Stimulated activated CD4-positive, alpha-beta T cell treated with anti-CD3 and anti-CD28 coated beads, Interleukin-15, amount 100 ng/mL, for 48 hours (primary cell): ENCODE data around the gene DNAH5.
A peak's percentile ranks its signal among the peaks of the same experiment; 100 is the strongest.
"Not testable (repeated sequence)": the region's sequence is repeated elsewhere in the genome, so short reads cannot be mapped to it uniquely, and the experiment has no call there.

Source experiments
- DNase-seq, 2 donors: peaks; one replicate each; pipeline ENCODE4 v3.0.0-alpha.2; 2020; ENCODE audit warnings: low read depth in 2 of 2

DNAH5 gene, protein sequence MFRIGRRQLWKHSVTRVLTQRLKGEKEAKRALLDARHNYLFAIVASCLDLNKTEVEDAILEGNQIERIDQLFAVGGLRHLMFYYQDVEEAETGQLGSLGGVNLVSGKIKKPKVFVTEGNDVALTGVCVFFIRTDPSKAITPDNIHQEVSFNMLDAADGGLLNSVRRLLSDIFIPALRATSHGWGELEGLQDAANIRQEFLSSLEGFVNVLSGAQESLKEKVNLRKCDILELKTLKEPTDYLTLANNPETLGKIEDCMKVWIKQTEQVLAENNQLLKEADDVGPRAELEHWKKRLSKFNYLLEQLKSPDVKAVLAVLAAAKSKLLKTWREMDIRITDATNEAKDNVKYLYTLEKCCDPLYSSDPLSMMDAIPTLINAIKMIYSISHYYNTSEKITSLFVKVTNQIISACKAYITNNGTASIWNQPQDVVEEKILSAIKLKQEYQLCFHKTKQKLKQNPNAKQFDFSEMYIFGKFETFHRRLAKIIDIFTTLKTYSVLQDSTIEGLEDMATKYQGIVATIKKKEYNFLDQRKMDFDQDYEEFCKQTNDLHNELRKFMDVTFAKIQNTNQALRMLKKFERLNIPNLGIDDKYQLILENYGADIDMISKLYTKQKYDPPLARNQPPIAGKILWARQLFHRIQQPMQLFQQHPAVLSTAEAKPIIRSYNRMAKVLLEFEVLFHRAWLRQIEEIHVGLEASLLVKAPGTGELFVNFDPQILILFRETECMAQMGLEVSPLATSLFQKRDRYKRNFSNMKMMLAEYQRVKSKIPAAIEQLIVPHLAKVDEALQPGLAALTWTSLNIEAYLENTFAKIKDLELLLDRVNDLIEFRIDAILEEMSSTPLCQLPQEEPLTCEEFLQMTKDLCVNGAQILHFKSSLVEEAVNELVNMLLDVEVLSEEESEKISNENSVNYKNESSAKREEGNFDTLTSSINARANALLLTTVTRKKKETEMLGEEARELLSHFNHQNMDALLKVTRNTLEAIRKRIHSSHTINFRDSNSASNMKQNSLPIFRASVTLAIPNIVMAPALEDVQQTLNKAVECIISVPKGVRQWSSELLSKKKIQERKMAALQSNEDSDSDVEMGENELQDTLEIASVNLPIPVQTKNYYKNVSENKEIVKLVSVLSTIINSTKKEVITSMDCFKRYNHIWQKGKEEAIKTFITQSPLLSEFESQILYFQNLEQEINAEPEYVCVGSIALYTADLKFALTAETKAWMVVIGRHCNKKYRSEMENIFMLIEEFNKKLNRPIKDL (N-terminal part only)

DNA sequence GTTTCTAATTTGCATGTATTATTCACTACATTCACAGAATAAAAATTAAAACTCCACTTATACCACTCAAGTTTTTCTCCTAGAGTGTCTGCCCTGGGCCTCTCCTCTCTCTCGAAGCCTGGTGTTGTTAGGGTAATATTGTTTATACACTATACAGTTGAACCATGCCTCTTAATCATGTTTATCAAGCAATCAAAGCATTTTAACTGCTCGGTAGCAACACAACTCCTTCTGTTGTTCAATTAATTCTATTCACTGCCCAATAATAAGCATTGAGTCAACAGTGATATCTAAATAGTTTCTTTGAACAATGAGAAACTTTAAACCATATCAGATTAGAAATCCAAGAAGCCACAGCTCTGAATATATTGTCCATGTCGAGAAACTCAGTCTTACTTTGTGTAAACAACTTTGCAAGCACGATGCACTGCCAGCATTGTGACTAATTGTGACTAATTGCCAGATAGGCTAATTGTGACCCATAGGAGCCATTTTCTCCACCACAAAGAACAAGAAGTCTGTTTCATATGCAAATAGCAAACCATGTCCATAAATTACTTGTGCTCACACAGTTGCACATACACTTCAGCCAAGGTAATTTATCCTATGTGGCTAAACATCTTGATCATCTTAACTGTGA, at the start of gene DNAH5:
DNAH5 (minus strand) TSS at position 129 of the 640 bp plus-strand sequence. CDS start 250 bp downstream, outside the sequence.
- DNase-seq, result no peak

DNA sequence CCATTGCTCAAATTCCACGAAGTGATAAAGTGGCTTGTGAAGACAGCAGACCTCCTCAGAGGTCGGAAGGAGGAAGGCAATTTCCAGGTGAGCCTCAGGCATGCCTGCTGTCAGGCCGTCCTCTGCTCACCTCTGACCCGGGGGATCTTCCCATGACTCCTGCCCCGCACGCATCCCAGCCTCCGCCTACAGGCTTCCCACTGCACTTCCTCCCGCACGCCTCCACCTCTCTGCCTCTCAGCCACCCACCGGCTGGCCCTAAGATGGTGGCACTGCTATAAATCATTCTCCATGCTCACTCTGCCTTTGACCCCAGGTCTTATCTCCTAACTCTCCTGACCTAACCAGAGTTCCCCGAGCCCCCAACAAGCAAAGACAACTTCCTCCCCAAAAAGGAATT, 49.4 kb upstream of the DNAH5 start:
- no peak for DNase-seq

DNA sequence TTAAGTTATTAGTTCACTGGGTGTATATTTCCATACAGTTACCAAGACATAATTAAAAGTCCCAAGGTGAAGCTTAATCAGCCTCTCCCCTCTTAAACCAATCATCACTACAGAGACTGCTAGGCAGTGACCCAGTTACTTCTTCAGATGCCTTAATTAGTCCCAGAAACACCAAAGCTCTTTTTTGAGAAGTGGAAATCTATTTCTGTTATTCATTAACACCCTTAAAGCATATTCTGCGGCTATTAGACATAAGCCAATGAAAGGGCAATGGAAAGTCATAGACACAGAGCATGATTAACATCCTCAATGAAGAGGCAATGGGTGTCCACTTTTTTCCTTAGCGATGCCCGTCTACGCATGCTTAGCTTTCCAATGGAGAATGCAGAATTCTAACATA, 48.3 kb upstream of the DNAH5 start:
- DNase-seq, result no peak

DNA sequence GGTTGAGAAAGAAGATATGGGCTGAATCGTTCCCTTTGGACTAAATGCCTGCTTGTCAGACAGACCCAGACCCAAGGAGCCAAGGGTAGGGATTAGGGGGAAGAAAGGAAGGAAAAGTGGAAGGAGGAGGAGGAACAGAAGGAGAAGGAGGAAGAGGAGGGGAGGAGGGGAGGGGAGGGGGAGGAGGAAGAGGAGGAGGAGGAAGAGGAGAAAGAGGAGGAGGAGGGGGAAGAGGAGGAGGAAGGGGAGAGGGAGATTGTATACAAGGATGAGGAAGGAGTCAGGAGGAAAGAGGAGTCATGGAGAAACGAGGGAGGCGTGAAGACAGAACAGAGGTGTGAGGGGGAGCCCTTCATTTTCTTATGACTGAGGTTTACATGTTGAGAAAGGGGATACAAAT, 46.9 kb upstream of the DNAH5 start:
- no peak for DNase-seq

DNA sequence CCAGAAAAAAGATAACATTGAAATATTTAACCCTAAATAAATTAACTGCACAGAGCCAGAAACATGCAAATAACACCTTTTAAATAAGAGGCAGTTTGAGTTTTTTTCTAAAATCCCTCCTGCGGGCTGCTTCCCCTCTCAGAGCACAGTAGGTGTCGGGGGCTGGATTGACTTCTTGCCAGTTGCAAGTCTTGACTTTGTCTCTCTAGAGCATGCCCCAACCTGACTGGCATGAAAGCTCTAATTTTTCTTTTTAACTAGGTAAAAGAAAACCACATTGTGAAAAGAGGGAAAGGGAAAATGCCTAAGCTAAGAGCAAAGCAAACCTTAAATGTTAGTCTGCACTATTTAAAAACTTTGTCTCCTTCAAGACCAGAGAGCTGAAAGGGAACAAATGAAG, 46.4 kb upstream of the DNAH5 start:
- DNase-seq, result no peak

- DNase-seq, result no peak
These were observed 45.3 kb upstream of the DNAH5 start for GRCh38 chr5:13989832-13990231.

DNA sequence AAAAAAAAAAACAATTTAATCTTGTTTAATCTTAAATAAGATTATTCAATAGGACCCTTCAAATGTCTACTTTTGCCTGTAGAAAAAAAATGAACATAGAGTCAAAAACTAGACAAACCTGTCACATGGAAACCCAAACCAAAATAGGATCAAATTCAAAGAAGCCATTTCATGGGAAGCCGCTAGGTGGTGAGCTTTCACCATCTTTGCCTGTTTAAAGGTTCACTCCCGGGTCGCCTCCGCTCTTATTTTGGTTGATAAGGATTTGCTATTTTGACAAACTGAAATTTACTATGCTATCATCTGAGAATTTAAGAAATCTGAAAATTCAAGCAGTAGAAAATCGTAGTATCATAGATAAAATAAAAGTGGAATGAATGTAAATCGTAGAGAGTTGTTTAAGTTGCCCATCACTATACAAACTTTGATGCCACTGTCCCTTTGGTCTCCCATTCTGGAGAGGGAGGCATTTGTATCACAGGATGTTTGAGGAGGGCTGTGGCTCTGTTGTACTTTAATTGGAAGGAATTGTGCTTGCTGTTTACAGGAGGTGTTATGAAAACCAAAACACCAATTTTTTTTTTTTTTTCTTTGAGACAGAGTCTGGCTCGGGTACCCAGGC, 43.5 kb upstream of the DNAH5 start:
- DNase-seq, result peak in 1 of 2 donors; percentile 13

DNA sequence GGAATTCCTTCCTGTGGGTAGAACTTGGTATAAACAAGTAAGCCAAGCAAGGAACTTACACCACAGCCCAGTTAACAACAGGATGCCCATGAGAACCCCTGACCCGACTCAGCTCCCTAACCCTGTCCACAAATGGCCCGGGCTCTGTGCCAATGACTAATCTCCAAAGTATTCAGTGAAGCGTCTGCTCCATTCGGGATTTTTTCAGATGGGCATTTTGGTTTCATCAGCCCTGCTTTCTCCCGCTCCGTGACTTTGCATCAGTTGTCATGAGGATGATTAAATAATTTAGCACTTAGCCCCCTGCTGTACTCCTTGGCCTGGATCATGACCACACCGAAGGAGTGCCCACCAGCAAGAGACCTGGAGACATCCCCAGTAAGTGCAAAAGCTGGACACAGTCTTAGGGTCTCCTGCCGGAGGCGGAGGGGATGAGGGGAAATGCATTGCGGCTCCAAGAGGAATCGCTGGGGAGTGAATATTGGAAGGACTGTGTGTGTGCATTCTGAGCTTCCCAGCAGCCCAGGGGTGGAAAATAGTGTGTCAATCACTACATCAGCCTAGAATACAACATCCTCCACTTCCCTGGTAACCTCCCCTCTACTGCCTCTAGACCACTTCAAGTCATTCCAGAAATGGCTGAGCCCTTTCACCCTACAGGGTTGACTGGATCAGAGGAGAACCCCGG, 41.4 kb upstream of the DNAH5 start:
- DNase-seq, result no peak

DNA sequence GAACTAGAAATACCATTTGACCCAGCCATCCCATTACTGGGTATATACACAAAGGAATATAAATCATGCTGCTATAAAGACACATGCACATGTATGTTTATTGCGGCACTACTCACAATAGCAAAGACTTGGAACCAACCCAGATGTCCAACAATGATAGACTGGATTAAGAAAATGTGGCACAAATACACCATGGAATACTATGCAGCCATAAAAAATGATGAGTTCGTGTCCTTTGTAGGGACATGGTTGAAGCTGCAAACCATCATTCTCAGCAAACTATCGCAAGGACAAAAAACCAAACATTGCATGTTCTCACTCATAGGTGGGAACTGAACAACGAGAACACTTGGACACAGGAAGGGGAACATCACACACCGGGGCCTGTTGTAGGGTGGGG, 40.4 kb upstream of the DNAH5 start:
- not testable (repeated sequence) for DNase-seq

DNA sequence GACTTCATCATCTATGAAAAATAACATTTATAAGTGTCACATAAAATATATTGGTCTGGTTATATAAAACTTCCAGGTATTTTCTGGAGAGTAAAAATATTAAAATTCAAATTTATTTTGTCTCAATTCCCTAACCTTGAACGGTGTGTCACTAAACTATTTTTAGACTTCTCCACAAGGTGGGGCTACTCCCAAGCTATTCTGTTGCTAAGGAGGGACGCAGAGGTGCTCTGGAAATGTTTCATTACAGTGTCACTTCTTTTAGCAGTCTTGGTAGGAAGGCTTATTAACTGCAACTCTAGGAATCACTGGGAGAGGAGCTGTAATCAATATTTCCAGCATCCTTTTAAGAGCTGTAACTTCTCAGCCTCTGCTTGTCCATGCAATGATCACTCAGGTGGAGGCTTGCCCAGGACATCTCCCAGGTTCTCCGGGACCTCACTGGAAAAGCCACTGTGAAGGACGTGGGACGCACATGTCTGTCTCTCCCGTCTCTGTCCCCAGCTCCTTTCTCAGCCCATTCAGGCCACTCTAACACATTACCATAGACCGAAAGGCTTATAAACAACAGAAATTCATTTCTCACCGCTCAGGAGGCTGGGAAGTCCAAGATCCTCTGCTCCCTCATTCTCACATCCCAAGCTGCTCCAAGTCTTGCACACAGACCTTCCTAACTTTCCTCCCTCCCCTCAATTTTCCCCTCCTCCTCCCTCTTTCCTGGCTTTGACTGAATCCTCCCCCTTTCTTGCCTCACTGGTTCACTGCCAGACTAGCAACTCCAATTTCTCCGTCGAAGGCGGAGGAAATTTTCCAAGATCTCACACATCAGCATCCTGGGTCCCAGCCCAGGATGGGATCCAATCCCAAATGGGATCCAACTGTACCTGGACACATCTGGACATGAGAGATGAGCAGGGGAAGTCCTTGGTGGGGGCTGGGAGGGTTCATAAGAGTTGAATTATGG, 32.7 kb upstream of the DNAH5 start:
- no peak for DNase-seq

DNA sequence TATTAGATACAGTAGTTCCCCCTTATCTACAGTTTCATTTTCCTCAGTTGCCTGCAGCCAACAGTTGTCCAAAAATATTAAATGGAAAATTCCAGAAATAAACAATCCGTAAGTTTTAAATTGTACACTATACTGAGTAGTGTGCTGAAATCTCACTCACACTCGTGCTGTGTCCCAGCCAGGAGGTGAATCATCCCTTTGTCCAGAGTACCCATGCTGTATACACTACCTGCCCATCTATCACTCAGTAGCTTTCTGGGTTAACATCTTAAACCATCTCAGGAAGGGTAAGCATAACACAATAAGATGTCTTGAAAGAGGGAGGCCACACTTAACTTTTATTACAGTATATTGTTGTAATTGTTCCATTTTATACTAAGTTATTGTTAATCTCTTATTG, 31.7 kb upstream of the DNAH5 start:
- no peak for DNase-seq

GRCh38 chr5:13975246-13975645, 30.8 kb upstream of the DNAH5 start:
- DNase-seq, result no peak

GRCh38 chr5:13973724-13974123, 29.2 kb upstream of the DNAH5 start:
- no peak for DNase-seq

- no peak for DNase-seq
These were observed 27.5 kb upstream of the DNAH5 start for GRCh38 chr5:13972029-13972428.

- DNase-seq, result no peak
These were observed 12.7 kb upstream of the DNAH5 start for GRCh38 chr5:13957032-13957645.

- DNase-seq, result no peak
These were observed 12.0 kb upstream of the DNAH5 start for GRCh38 chr5:13956471-13956870.

DNA sequence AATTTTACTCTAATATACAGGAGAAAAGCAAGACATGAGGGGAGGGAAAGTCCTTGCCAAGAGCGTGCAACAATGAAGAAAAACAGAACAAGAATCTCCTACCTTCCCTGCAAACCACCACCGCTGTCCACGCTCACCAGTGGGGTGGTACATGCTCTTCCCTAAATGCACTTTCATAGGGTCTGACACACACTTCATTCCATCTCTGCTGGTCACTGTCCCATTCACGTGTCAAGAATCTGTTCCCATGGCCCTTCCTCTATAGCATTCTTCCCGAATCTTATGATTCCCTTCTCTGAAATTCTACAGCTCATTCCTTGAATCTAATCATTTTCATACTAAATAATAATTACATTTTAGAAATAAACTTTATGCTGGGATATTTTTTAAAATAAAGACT, 11.4 kb upstream of the DNAH5 start:
- DNase-seq, result no peak

- no peak for DNase-seq
These were observed 1.6 kb upstream of the DNAH5 start for GRCh38 chr5:13946111-13946510.

GRCh38 chr5:13945271-13945670, 783 bp upstream of the DNAH5 start:
- DNase-seq, result no peak
